NT2/D1 (cell line): ENCODE results near the gene ADAMTS18.

ENCODE experiments used
- DNase-seq: peaks from one replicate; pipeline ENCODE4 v3.0.0-alpha.2; 2011; ENCODE audit warnings: low read depth, low spot score
- H3K27me3 ChIP-seq: 2 replicates; pipeline ENCODE4 v1.6.0; 2011; ENCODE audit warnings: mild to moderate bottlenecking; ENCODE audit not compliant: insufficient read length, insufficient read depth
- H3K36me3 ChIP-seq: 2 replicates; pipeline ENCODE4 v1.6.1; 2011; ENCODE audit warnings: mild to moderate bottlenecking, low read length, mixed read lengths; ENCODE audit not compliant: insufficient read depth, insufficient read length
- H3K4me1 ChIP-seq: 2 replicates; pipeline ENCODE4 v1.5.1; 2011; ENCODE audit not compliant: insufficient read depth, insufficient read length
- H3K4me3 ChIP-seq: 2 replicates; pipeline ENCODE4 v1.5.1; 2011; ENCODE audit warnings: low read depth; ENCODE audit not compliant: insufficient read length
- H3K9ac ChIP-seq: 2 replicates; pipeline ENCODE4 v1.6.0; 2011; ENCODE audit warnings: low read depth; ENCODE audit not compliant: insufficient read length
- H3K9me3 ChIP-seq: 2 replicates; pipeline ENCODE4 v1.5.1; 2011; ENCODE audit warnings: mild to moderate bottlenecking, low read length; ENCODE audit not compliant: insufficient read depth
- SUZ12 ChIP-seq: IDR thresholded peaks from 2 replicates; pipeline ENCODE4 v1.6.1; 2011; ENCODE audit not compliant: insufficient read length, insufficient read depth; ENCODE audit errors: extremely low read depth
- YY1 ChIP-seq: IDR thresholded peaks from 2 replicates; pipeline ENCODE4 v1.6.1; 2011; ENCODE audit not compliant: insufficient read length, insufficient read depth
- ZNF274 ChIP-seq: IDR thresholded peaks from 2 replicates; pipeline ENCODE4 v1.6.1; 2011; ENCODE audit warnings: mild to moderate bottlenecking, low read depth, low read length

The ADAMTS18 gene

DNA sequence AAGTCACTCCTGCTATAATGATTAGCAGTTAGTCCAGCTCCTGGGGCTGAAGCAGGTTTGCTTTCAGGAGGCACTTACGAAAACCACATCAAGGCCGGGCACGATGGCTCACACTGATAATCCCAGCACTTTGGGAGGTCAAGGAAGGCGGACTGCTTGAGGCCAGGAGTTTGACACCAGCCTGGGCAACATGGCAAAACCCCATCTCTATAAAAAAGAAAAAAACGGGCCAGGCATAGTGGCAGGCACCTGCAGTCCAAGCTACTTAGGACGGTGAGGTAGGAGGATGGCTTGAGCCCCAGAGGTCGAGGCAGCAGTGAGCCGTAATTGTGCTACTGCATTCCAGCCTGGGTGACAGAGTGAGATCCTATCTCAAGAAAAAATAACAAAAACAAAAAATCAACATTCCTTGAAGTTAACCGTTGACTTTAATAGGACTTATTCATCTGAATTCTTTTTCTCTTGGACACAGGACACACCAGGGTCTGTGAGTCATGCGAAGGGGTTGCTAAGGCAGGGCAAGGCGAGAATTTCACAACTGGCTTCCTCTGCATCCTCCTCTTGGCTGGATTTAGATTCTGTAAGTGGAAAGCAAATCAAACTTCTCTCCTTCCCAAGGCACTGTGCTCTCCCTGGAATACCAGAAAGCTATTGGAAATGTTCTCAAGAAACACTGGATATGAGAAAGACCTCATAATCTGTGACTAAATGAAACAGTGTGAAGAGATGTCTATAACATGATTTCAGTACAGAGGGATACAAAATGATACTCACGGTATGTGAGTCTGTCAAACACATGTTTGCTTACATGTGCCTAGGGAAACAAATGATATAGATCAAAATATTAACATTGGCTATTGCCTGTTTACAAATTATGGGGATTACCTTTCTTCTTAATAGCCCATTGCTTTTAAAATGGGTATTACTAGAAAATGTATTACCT is 136.1 kb downstream of the ADAMTS18 start:
- H3K9me3 ChIP-seq, result no peaks in the 10 kb centered on the region
- no peaks in the 10 kb centered on the region for H3K27me3 ChIP-seq
- H3K4me3 ChIP-seq, result no peak overlapping the region
- DNase-seq, result no peak
- no peak for TF ChIP-seq YY1
- no peak for TF ChIP-seq SUZ12
- TF ChIP-seq ZNF274, result no peak
- H3K36me3 ChIP-seq, result no peaks in the 10 kb centered on the region
- H3K4me1 ChIP-seq, result no peaks in the 10 kb centered on the region
- no peak overlapping the region for H3K9ac ChIP-seq

DNA sequence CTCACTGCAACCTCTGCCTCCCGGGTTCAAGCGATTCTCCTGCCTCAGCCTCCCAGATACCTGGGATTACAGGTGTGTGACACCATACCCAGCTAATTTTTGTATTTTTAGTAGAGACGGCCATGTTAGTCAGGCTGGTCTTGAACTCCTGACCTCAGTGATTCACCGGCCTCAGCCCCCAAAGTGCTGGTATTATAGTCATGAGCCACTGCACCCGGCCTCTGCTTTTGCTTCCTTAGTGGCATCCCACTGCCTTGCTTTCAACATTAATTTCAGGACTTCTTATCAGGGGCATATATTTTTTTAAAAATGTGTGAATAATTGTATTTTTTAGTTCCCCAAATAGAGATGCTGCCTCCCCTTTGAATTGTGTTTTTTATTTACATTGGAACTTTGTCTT is 136.8 kb downstream of the ADAMTS18 start:
- DNase-seq, result no peak
- Histone ChIP-seq H3K4me3 (no peak overlapping the region), H3K27me3 (no peaks in the 10 kb centered on the region), H3K9ac (no peak overlapping the region), H3K9me3 (no peaks in the 10 kb centered on the region), H3K4me1 (no peaks in the 10 kb centered on the region), H3K36me3 (no peaks in the 10 kb centered on the region)
- no peak for TF ChIP-seq YY1
- TF ChIP-seq SUZ12, result no peak
- TF ChIP-seq ZNF274, result no peak

DNA sequence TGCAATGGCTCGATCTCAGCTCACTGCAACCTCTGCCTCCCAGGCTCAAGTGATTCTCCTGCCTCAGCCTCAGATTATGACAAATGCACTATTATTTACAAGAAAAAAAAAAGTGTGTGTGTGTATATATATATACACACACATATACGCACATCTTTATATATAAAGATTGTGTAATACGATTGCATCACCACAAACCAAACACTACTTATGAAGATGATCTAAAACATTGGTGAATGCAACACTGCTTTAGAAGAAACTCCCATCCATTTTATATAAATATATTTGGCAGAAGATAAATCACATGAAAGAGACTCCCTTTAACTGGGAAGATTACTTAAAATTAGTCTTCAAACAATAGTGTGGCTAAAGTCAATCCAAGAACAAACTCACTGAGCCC is 138.9 kb downstream of the ADAMTS18 start:
- H3K9me3 ChIP-seq, result no peaks in the 10 kb centered on the region
- H3K4me3 ChIP-seq, result no peak overlapping the region
- TF ChIP-seq YY1 (no peak), SUZ12 (no peak), ZNF274 (no peak)

DNA sequence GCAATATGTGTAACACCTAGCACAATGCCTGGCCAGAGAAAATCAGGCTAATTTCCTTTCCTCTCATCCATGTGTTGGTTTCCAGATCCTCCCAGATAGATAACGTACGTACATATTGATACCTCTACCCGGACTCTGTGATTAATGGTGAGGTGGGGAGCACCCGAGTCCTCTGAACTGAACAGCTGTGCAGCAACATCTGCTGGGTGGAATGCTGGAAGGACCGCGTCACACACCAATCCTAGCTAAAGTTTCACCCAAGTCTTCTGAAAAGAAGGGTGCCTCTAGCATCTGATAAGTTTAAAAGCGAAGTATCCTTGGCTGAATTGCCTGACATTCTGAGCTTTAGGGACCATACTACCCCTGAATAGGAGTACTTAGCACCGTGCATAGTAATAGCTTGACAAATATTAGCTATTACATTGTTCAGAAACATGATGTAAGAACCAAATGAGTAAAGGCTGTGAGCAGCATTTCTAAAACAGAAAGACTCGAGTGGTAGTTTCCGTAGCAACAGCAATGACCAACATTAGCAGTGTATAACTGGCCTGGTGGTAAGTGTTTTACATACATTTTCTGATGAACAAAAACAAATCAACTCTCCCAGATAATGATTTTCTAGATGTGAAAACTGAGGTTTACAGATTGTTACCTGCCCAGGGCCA is 144.3 kb downstream of the ADAMTS18 start:
- Histone ChIP-seq H3K9me3 (no peaks in the 10 kb centered on the region), H3K4me1 (no peaks in the 10 kb centered on the region), H3K9ac (no peak overlapping the region), H3K4me3 (no peak overlapping the region), H3K36me3 (no peaks in the 10 kb centered on the region), H3K27me3 (no peaks in the 10 kb centered on the region)
- TF ChIP-seq SUZ12 (no peak), YY1 (no peak)
- DNase-seq, result no peak

More for the DNA sequence above, 138.9 kb downstream of the ADAMTS18 start:
- Histone ChIP-seq H3K9ac (no peak overlapping the region), H3K27me3 (no peaks in the 10 kb centered on the region), H3K4me1 (no peaks in the 10 kb centered on the region), H3K36me3 (no peaks in the 10 kb centered on the region)
- DNase-seq, result no peak

DNA sequence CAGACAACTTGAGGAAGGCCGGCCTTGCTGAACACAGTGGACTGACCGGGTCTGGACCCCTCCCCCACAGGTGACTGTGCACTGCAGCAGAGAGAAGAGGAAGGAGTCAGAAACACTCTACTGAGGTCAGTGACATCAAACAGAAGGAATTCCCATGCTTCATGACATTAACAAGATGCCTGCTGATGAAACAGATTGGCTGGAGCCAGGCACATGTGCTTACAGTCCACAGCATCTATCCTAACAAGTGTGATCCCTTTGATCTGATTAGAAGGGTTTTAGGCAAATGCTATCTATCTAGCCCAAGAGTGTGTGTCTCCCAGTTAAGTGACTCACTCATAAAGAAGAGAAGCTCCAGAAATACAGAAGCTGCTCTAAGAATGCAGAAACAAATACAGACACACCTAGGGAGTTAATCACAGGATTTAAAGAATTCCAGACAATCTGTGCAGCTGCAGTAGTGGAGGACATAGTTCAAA is 145.5 kb downstream of the ADAMTS18 start:
- H3K4me3 ChIP-seq, result no peak overlapping the region
- no peak for DNase-seq
- TF ChIP-seq ZNF274 (no peak), SUZ12 (no peak), YY1 (no peak)

DNA sequence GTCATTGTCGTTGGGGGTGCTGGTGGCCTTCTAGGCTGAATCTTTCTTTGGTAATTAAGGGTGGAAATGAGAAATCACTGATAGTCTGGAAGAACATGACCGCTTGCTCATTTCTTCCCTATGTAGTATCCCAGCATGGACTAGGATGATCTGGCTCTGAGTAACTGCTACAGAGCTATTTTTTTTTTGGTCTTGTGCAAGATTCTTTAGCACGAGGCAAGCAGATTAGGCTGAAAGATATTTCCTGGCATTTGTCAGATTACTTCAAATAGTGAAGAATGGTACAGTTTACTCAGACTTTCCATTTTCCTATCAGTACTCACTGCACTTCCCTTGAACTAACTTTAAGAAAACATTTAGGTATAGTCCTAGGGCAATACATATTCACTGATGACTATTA is 146.6 kb downstream of the ADAMTS18 start:
- no peak overlapping the region for H3K4me3 ChIP-seq
- no peak for TF ChIP-seq YY1
- no peak for TF ChIP-seq SUZ12
- TF ChIP-seq ZNF274, result no peak
- no peak for DNase-seq

More for the DNA sequence above, 145.5 kb downstream of the ADAMTS18 start:
- Histone ChIP-seq H3K9ac (no peak overlapping the region), H3K4me1 (no peaks in the 10 kb centered on the region), H3K36me3 (no peaks in the 10 kb centered on the region), H3K9me3 (no peaks in the 10 kb centered on the region), H3K27me3 (no peaks in the 10 kb centered on the region)

DNA sequence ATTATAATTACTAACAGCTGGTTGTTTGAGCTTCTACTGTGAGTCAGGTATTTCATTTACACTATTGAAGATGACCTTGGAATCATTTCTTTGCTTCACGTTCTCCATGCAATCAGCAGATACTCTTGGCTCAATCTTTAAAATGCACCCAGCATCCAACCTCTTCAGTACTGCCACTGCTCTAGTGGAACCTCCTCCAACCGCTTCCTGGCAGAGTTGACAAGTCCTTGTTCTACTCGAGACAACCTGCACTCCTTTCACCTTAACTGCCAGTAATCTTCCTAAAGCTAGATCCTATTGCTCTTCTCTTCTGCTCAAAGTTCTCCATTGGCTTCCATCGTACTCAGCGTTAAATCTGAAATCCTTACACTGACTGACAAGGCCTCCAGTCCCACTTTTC is 149.2 kb downstream of the ADAMTS18 start:
- H3K27me3 ChIP-seq, result no peaks in the 10 kb centered on the region
- H3K9ac ChIP-seq, result no peak overlapping the region
- no peak overlapping the region for H3K4me3 ChIP-seq
- TF ChIP-seq ZNF274, result no peak
- H3K36me3 ChIP-seq, result no peaks in the 10 kb centered on the region
- H3K4me1 ChIP-seq, result no peaks in the 10 kb centered on the region
- no peaks in the 10 kb centered on the region for H3K9me3 ChIP-seq
- no peak for DNase-seq

More for the DNA sequence above, 146.6 kb downstream of the ADAMTS18 start:
- no peaks in the 10 kb centered on the region for H3K27me3 ChIP-seq
- H3K4me1 ChIP-seq, result no peaks in the 10 kb centered on the region
- no peaks in the 10 kb centered on the region for H3K36me3 ChIP-seq
- no peaks in the 10 kb centered on the region for H3K9me3 ChIP-seq
- H3K9ac ChIP-seq, result no peak overlapping the region
